SK-N-SH treated with all-trans-retinoic acid at 6 μM for 48 hours (cell line): ENCODE results near the gene NOP10.

ENCODE experiments used
- ATAC-seq: fragments of 200-7000 bp; cut with Tn5 transposase; 3 replicates; pipeline ENCODE4 v1.9.1; 2020; ENCODE audit warnings: mild to moderate bottlenecking, moderate library complexity
- ARNTL ChIP-seq: fragments of 450-650 bp; formaldehyde crosslinking; IDR thresholded peaks from 2 replicates; pipeline ENCODE4 v1.5.0; 2020; ENCODE audit warnings: low read depth, mild to moderate bottlenecking, moderate library complexity, borderline replicate concordance
- CREB5 ChIP-seq: fragments of 250-450 bp; sonication (Bioruptor Pico); IDR thresholded peaks from 2 replicates; pipeline ENCODE4 v1.5.1; 2020; ENCODE audit warnings: low read depth, mild to moderate bottlenecking, moderate library complexity
- CSDC2 ChIP-seq: fragments of 250-450 bp; sonication (Bioruptor Pico); IDR thresholded peaks from 2 replicates; pipeline ENCODE4 v1.5.0; 2020; ENCODE audit warnings: mild to moderate bottlenecking, moderate library complexity
- CSRNP3 ChIP-seq: fragments of 250-450 bp; sonication (Bioruptor Pico); IDR thresholded peaks from 2 replicates; pipeline ENCODE4 v1.5.1; 2021; ENCODE audit warnings: mild to moderate bottlenecking, moderate library complexity
- ESRRG ChIP-seq: fragments of 250-450 bp; sonication (Bioruptor Pico); IDR thresholded peaks from 2 replicates; pipeline ENCODE4 v1.6.1; 2021; ENCODE audit warnings: mild to moderate bottlenecking
- GLIS3 ChIP-seq: fragments of 250-450 bp; sonication (Bioruptor Pico); IDR thresholded peaks from 2 replicates; pipeline ENCODE4 v1.5.0; 2020; ENCODE audit warnings: mild to moderate bottlenecking, moderate library complexity
- ISL1 ChIP-seq: fragments of 250-450 bp; sonication (Bioruptor Pico); IDR thresholded peaks from 2 replicates; pipeline ENCODE4 v2.1.2; 2022; ENCODE audit warnings: mild to moderate bottlenecking, moderate library complexity
- OSR1 ChIP-seq: fragments of 250-450 bp; sonication (Bioruptor Pico); IDR thresholded peaks from 2 replicates; pipeline ENCODE4 v1.8.0; 2022; ENCODE audit warnings: moderate library complexity, mild to moderate bottlenecking, inconsistent platforms
- PATZ1 ChIP-seq: fragments of 250-450 bp; sonication (Bioruptor Pico); IDR thresholded peaks from 2 replicates; pipeline ENCODE4 v1.8.0; 2020; ENCODE audit warnings: mild to moderate bottlenecking, moderate library complexity, borderline replicate concordance
- POU6F1 ChIP-seq: fragments of 250-450 bp; sonication (Bioruptor Pico); IDR thresholded peaks from 2 replicates; pipeline ENCODE4 v1.8.0; 2021; ENCODE audit warnings: low read depth, mild to moderate bottlenecking, moderate library complexity, borderline replicate concordance
- PPARA ChIP-seq: fragments of 250-450 bp; sonication (Bioruptor Pico); IDR thresholded peaks from 2 replicates; pipeline ENCODE4 v1.5.0; 2020; ENCODE audit warnings: mild to moderate bottlenecking, borderline replicate concordance
- RARB ChIP-seq: fragments of 250-450 bp; sonication (Bioruptor Pico); IDR thresholded peaks from 2 replicates; pipeline ENCODE4 v1.8.0; 2021; ENCODE audit warnings: mild to moderate bottlenecking, moderate library complexity
- SNAI2 ChIP-seq: fragments of 250-450 bp; sonication (Bioruptor Pico); IDR thresholded peaks from 2 replicates; pipeline ENCODE4 v1.5.0; 2020; ENCODE audit warnings: mild to moderate bottlenecking, moderate library complexity
- TCF4 ChIP-seq: fragments of 250-450 bp; sonication (Bioruptor Pico); IDR thresholded peaks from 2 replicates; pipeline ENCODE4 v1.8.0; 2021; ENCODE audit warnings: mild to moderate bottlenecking, moderate library complexity, borderline replicate concordance
- TOX ChIP-seq: fragments of 250-450 bp; sonication (Bioruptor Pico); IDR thresholded peaks from 2 replicates; pipeline ENCODE4 v1.8.0; 2021; ENCODE audit warnings: mild to moderate bottlenecking, moderate library complexity, borderline replicate concordance
- TSHZ2 ChIP-seq: fragments of 250-450 bp; sonication (Bioruptor Pico); IDR thresholded peaks from 2 replicates; pipeline ENCODE4 v1.5.0; 2020; ENCODE audit warnings: mild to moderate bottlenecking, moderate library complexity
- ZFP3 ChIP-seq: fragments of 250-450 bp; sonication (Bioruptor Pico); IDR thresholded peaks from 2 replicates; pipeline ENCODE4 v1.5.0; 2020; ENCODE audit warnings: mild to moderate bottlenecking, moderate library complexity
- ZFP30 ChIP-seq: fragments of 450-650 bp; formaldehyde crosslinking; IDR thresholded peaks from 2 replicates; pipeline ENCODE4 v1.5.0; 2022; ENCODE audit warnings: mild to moderate bottlenecking, moderate library complexity
- ZNF565 ChIP-seq: fragments of 450-650 bp; formaldehyde crosslinking; conservative IDR thresholded peaks from 2 replicates; pipeline ENCODE4 v1.5.0; 2020; ENCODE audit warnings: low read depth, mild to moderate bottlenecking, moderate library complexity
- ZNF70 ChIP-seq: fragments of 450-650 bp; formaldehyde crosslinking; IDR thresholded peaks from 2 replicates; pipeline ENCODE4 v1.5.0; 2020; ENCODE audit warnings: mild to moderate bottlenecking, moderate library complexity
- ZNF8 ChIP-seq: fragments of 450-650 bp; formaldehyde crosslinking; IDR thresholded peaks from 2 replicates; pipeline ENCODE4 v1.5.0; 2020; ENCODE audit warnings: mild to moderate bottlenecking, moderate library complexity

NOP10 gene

GRCh38 chr15:34364041-34364440 lies 21.1 kb upstream of the NOP10 start:
- TF ChIP-seq ISL1 (CRISPR knock-in tag) = no peak
- no peak for TF ChIP-seq OSR1 (CRISPR knock-in tag)
- TF ChIP-seq CREB5 (CRISPR knock-in tag) = no peak
- no peak for TF ChIP-seq TCF4 (CRISPR knock-in tag)
- TF ChIP-seq POU6F1 (CRISPR knock-in tag) = no peak
- no peak for TF ChIP-seq ZNF8 (CRISPR knock-in tag)
- no peak for TF ChIP-seq ARNTL (CRISPR knock-in tag)
- TF ChIP-seq PPARA (CRISPR knock-in tag) = no peak
- no peak for TF ChIP-seq ZFP30 (CRISPR knock-in tag)
- TF ChIP-seq CSRNP3 (CRISPR knock-in tag) = no peak
- no peak for TF ChIP-seq TSHZ2 (CRISPR knock-in tag)
- no peak for TF ChIP-seq CSDC2 (CRISPR knock-in tag)
- no peak for TF ChIP-seq RARB (CRISPR knock-in tag)
- no peak for TF ChIP-seq ESRRG (CRISPR knock-in tag)
- no peak for TF ChIP-seq TOX (CRISPR knock-in tag)
- no peak for TF ChIP-seq ZFP3
- no peak for TF ChIP-seq GLIS3
- no peak for TF ChIP-seq ZNF565
- ATAC-seq = no peak

GRCh38 chr15:34362047-34362773 lies 19.3 kb upstream of the NOP10 start:
- TF ChIP-seq SNAI2 (CRISPR knock-in tag) (no peak), ZNF70 (no peak)
- ATAC-seq = no peak

GRCh38 chr15:34361278-34361677 lies 18.3 kb upstream of the NOP10 start:
- TF ChIP-seq ZNF565 (no peak), GLIS3 (no peak), PPARA (CRISPR knock-in tag) (no peak), ISL1 (CRISPR knock-in tag) (no peak), SNAI2 (CRISPR knock-in tag) (no peak), OSR1 (CRISPR knock-in tag) (no peak), ZFP3 (no peak), CSDC2 (CRISPR knock-in tag) (no peak), ARNTL (CRISPR knock-in tag) (no peak), CREB5 (CRISPR knock-in tag) (no peak), ZNF8 (CRISPR knock-in tag) (no peak), PATZ1 (CRISPR knock-in tag) (no peak), TOX (CRISPR knock-in tag) (no peak), RARB (CRISPR knock-in tag) (no peak), ZNF70 (no peak)
- no peak for ATAC-seq
